ENCODE measurements around the gene ACBD4.

Gene ACBD4

GRCh38 chr17:45132572-45133463 is 2.7 kb upstream of the ACBD4 start:
- in situ Hi-C loops (cut with MboI; ENCODE audit: low sequenced_read_pairs) = no loop called here

GRCh38 chr17:45135978-45136791 is 698 bp downstream of the ACBD4 start:
- in situ Hi-C loops (cut with MboI; ENCODE audit: low sequenced_read_pairs) = no loop called here

GRCh38 chr17:45136846-45137560 is 1.5 kb downstream of the ACBD4 start:
- in situ Hi-C loops (cut with MboI; ENCODE audit: low sequenced_read_pairs) = no loop called here

- in situ Hi-C loops (cut with MboI; ENCODE audit: low sequenced_read_pairs) = no loop called here
These were observed 2.2 kb downstream of the ACBD4 start for GRCh38 chr17:45137561-45138305.

GRCh38 chr17:45138911-45139532 is 3.5 kb downstream of the ACBD4 start:
- in situ Hi-C loops (cut with MboI; ENCODE audit: low sequenced_read_pairs) = no loop called here

GRCh38 chr17:45139533-45139920 is 4.0 kb downstream of the ACBD4 start:
- in situ Hi-C loops (cut with MboI; ENCODE audit: low sequenced_read_pairs) = no loop called here

- in situ Hi-C loops (cut with MboI; ENCODE audit: low sequenced_read_pairs) = loop anchor here (10.0 kb wide), 1 partner anchor 52 kb away; no protein-coding TSS in a partner anchor
These were observed 7.7 kb downstream of the ACBD4 start for GRCh38 chr17:45143094-45143670.

GRCh38 chr17:45143767-45144198 is 8.3 kb downstream of the ACBD4 start:
- in situ Hi-C loops (cut with MboI; ENCODE audit: low sequenced_read_pairs) = loop anchor here (10.0 kb wide), 1 partner anchor 51 kb away; no protein-coding TSS in a partner anchor

- in situ Hi-C loops (cut with MboI; ENCODE audit: low sequenced_read_pairs) = loop anchor here (10.0 kb wide), 1 partner anchor 50 kb away; no protein-coding TSS in a partner anchor
These were observed 8.9 kb downstream of the ACBD4 start for GRCh38 chr17:45144199-45145034.

- in situ Hi-C loops (cut with MboI; ENCODE audit: low sequenced_read_pairs) = loop anchor here (10.0 kb wide), 1 partner anchor 50 kb away; no protein-coding TSS in a partner anchor
These were observed 9.5 kb downstream of the ACBD4 start for GRCh38 chr17:45145035-45145389.

GRCh38 chr17:45146166-45146565 is 10.7 kb downstream of the ACBD4 start:
- in situ Hi-C loops (cut with MboI; ENCODE audit: low sequenced_read_pairs) = loop anchor here (10.0 kb wide), 1 partner anchor 49 kb away; no protein-coding TSS in a partner anchor

- in situ Hi-C loops (cut with MboI; ENCODE audit: low sequenced_read_pairs) = loop anchor here (10.0 kb wide), 1 partner anchor 48 kb away; no protein-coding TSS in a partner anchor
These were observed 11.1 kb downstream of the ACBD4 start for GRCh38 chr17:45146592-45146889.

- in situ Hi-C loops (cut with MboI; ENCODE audit: low sequenced_read_pairs) = loop anchor here (10.0 kb wide), 1 partner anchor 48 kb away; no protein-coding TSS in a partner anchor
These were observed 11.5 kb downstream of the ACBD4 start for GRCh38 chr17:45146890-45147580.

GRCh38 chr17:45147581-45148182 is 12.2 kb downstream of the ACBD4 start:
- in situ Hi-C loops (cut with MboI; ENCODE audit: low sequenced_read_pairs) = loop anchor here (10.0 kb wide), 1 partner anchor 47 kb away; no protein-coding TSS in a partner anchor

- in situ Hi-C loops (cut with MboI; ENCODE audit: low sequenced_read_pairs) = loop anchor here (10.0 kb wide), 1 partner anchor 46 kb away; no protein-coding TSS in a partner anchor
These were observed 12.9 kb downstream of the ACBD4 start, which contains the start of gene HEXIM1 for GRCh38 chr17:45148183-45149036. Gene HEXIM1, plus strand, starts transcription at chr17:45148475. Its CDS starts 716 bp downstream, at chr17:45149191.

- in situ Hi-C loops (cut with MboI; ENCODE audit: low sequenced_read_pairs) = loop anchor here (10.0 kb wide), 1 partner anchor 46 kb away; no protein-coding TSS in a partner anchor
These were observed 13.7 kb downstream of the ACBD4 start for GRCh38 chr17:45149037-45149668.
